Uterus (tissue), 2 donors: ENCODE measurements around the gene MTPN.

ENCODE experiments used
- CTCF ChIP-seq, 4 experiments: fragments of 200-600 bp in 2 of 4; fragments of 450-650 bp in 2 of 4; sonication (generic) in 2 of 4; IDR thresholded peaks; one replicate each; pipeline ENCODE4 v1.5.1; 2016 to 2019; ENCODE audit warnings: antibody characterized with exemption in 4 of 4, mild to moderate bottlenecking in 2 of 4, moderate library complexity in 1 of 4
- POLR2A ChIP-seq, 2 donors: fragments of 450-650 bp; IDR thresholded peaks; one replicate each; pipeline ENCODE4 v1.6.1; 2016; ENCODE audit warnings: antibody characterized with exemption in 2 of 2, mild to moderate bottlenecking in 1 of 2, moderate library complexity in 1 of 2

DNA sequence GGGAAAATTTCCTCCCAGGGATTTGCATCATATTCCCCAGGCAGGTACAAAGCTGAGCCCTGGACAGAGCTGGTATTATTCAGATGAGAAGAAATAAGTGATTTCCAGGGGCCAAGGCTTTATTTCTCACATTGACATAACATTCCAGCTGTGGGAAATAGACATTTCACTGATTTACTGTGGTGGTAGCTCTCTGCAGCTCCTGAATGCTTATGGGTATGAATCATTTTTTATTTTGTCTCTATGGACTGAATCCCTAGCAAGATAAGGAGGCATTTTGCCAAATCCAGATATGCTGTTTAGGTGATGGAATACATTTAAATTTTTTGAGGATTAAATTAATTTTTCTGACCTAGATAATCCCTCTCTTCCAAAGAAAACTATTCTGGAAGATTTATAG, 97.9 kb downstream of the MTPN start:
- TF ChIP-seq CTCF (IDR thresholded peaks at IDR 0.05) (no peak), POLR2A (IDR thresholded peaks at IDR 0.05) (no peak)
